ENCODE data around the gene TMC5.

DNA sequence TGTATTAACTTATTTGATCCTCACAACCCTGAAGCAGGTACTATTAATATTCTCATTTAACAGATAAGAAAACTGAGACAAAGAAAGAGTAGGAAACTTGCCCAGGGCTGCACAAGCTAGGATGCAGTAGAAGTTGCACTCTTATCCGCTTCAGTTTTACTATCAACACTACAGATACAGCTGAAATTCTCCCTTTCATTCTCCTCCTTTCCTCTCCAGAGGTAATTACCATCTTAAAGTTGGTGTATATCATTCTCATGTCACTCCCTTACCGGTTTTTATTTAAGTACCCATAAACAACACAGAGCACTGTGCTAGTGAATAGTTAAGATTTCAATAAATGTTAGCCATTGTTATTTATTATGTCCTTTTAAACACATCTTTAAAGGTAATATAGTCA lies 100.7 kb downstream of the TMC5 start:
- TF ChIP-seq POLR2A (IDR thresholded peaks at IDR 0.05): no peak
- TF ChIP-seq, protein P1, sequence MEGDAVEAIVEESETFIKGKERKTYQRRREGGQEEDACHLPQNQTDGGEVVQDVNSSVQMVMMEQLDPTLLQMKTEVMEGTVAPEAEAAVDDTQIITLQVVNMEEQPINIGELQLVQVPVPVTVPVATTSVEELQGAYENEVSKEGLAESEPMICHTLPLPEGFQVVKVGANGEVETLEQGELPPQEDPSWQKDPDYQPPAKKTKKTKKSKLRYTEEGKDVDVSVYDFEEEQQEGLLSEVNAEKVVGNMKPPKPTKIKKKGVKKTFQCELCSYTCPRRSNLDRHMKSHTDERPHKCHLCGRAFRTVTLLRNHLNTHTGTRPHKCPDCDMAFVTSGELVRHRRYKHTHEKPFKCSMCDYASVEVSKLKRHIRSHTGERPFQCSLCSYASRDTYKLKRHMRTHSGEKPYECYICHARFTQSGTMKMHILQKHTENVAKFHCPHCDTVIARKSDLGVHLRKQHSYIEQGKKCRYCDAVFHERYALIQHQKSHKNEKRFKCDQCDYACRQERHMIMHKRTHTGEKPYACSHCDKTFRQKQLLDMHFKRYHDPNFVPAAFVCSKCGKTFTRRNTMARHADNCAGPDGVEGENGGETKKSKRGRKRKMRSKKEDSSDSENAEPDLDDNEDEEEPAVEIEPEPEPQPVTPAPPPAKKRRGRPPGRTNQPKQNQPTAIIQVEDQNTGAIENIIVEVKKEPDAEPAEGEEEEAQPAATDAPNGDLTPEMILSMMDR (IDR thresholded peaks at IDR 0.05): no peak
